Ammon's horn (tissue), 1 donor: Measurements from ENCODE around the gene NFKB2.

Experiments
- DNase-seq: peaks from one replicate; pipeline ENCODE4 v3.0.0-alpha.2; 2016; ENCODE audit warnings: low spot score

Gene NFKB2

DNA sequence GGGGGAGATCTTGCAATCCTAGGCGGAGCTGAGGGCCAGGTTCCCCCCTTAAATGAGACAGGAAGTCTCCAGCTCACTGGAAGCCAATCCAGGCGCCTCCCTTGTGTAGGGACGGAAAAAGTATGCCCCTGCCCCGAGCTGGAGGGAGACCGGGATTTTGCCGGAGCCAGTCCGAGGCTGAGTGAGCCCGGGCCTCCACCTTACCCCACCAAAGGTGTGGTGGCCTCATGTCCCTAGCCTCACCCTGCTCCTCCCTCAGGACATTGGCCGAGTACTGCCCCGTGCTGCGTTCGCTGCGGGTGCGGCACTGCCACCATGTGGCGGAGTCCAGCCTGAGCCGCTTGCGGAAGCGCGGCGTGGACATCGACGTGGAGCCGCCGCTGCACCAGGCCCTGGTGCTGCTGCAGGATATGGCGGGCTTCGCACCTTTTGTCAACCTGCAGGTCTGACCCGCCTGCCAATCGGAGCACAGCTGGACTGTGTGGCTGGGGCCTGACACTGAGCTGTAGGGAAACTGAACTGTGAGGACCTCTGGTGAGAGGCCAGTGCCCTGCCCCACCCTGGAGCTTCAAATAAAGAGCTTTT is 27.1 kb downstream of the NFKB2 start:
- DNase-seq = peak; percentile 82

DNA sequence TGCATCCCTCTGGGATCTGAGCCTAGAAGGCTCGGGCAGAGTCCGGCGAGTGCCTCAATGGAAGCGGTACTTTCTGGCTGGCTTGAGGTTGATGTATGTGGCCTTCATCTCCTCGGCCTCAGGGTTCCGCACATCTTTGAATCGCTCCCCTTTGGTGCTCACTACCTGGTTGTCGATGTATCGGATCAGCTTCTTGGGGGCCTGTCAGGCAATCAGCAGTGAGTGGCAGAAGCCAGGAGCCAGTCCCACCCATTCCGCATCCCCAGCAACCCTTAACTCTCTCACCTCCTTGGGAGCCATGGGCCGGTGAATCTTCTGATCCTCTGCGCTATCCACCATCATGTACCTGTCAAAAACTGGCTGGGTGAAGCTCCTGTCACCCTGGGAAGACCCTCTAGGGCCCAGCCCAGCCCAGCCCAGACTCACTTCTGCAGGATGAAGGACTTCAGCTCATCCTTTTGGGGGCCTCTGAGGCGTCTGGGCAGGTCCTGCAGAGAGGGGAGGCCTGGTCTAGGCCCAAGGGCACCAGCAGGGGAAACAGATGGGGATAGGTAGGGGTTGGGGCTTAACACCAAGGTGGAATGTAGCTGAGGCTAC is 28.0 kb downstream of the NFKB2 start:
- DNase-seq = no peak

DNA sequence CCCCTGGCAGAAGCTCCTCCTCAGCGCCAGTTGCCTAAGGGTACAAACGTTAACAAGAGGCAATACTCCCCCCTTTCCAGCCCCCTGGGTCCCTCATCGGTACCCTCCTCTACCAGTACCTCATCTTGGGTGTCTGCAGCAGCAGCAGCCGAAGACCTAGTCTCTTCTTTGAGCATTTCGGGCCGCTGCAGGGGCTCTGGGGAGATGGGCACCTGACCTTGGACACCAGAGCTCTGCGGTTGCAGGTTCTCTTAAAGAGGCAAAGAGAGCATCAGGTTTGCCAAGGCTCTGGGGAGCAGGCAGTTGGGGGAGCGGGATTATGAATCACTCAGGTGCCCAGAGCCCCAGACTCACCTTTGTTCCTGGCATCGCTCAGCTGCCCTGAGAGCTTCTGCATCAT is 28.6 kb downstream of the NFKB2 start:
- DNase-seq = no peak

DNA sequence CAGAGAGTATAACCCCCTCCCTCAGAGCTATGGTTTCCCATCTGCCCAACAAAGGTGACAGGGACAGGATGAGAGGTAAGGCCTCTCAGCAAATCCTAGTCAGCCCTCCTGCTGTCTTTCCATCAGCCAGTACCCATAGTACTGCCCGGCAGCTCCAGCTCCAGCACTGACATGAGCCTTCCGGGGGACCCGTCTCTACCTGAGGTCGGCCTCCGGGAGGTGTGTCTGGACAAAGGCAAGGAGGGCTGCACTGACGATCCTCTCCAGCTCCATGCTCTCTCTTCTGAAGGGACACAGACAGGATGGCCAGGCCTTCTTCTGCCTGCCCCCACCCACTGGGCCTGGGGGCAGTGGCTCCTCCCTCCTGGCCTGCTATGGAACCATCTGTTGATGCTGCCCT is 29.4 kb downstream of the NFKB2 start:
- no peak for DNase-seq

DNA sequence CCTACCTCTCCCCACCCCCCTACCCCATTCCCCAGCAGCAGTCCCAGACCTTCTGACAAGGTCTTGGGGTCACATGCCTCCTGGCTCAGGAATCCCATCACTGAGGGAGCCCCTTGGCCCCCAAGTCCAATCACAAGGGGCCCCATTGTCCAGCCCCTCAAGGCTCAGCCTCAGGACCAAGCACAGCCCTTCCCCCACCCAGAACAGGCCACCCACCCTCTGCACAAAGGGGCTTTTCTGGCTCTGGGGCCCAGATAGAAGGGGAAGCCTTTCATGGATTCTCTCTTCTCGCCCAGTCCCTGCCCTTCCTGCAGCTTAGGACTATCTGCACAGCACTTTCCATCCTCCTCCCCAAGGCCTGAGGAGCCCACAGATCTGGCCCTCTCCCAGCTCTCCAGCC is 29.9 kb downstream of the NFKB2 start:
- DNase-seq = no peak

DNA sequence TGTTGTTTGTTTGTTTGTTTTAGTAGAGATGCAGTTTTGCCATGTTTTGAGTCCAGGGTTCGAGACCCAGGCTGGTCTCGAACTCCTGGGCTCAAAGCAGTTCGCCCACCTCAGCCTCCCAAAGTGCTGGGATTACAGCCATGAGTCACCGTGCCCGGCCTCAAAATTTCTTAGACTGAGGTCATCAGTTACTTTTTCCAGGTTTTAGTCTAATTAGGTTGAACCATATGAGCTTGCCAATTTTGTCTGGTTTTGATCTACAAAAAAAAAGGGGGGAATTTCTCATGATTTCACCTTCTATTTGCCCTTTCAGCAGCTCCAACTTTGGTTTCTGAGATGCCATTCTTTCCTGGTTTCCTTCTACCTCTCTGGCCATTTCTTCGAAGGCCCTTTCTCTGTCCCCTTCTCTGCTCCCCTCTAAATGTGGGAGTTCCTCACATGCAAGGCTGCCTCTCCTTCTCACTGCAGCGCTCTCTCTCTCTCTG is 31.3 kb downstream of the NFKB2 start:
- DNase-seq = no peak

DNA sequence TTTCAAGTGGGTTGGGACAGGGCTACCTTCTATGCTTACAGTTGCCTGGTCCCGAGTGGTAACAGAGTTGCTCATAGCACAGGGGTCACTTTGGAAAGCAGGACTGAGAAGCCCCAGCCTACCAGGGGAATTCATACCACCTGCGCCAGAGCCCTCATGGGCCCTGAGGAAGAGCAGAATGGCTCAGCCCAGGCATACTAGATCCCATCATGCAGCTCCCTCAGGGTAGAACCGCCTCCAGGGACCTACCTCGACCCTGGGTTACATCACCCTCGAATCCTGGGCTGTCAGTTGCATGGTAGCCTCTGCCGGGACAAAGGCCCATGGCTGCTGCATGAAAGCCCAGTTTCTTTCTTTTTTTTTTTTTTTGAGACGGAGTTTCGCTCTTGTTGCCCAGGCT is 34.0 kb downstream of the NFKB2 start:
- no peak for DNase-seq

DNA sequence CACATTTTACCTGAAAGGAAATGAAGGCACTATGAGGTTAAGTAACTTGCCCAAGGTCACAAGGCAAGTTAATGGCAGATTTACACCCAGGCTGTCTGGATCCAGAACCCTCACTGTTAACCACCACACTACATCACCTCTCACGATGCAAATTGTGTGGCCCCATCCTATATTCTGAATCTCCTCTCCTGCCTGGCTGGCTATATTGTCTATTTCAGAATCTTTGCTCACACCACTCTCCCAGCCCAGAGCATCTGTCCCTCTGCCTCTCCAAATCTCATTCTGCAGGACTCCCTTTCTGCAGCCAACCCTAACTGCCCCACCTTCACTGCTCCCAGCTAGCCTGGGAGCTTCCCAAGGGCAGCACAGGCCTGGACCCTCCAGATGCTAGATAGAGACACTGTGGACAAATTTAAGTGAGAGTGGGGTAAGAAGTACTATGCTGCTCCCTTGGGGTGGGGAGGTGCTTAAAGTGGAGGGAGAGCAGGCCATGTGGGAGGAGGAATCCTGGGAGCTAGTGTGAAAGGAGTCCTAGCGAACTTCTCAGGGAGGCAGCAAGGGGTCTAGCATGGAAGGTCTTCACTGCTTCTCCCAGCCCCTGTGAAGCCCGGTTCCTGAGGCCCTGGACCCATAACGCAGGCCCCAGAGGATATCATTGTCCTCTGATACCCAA is 36.1 kb downstream of the NFKB2 start:
- no peak for DNase-seq

DNA sequence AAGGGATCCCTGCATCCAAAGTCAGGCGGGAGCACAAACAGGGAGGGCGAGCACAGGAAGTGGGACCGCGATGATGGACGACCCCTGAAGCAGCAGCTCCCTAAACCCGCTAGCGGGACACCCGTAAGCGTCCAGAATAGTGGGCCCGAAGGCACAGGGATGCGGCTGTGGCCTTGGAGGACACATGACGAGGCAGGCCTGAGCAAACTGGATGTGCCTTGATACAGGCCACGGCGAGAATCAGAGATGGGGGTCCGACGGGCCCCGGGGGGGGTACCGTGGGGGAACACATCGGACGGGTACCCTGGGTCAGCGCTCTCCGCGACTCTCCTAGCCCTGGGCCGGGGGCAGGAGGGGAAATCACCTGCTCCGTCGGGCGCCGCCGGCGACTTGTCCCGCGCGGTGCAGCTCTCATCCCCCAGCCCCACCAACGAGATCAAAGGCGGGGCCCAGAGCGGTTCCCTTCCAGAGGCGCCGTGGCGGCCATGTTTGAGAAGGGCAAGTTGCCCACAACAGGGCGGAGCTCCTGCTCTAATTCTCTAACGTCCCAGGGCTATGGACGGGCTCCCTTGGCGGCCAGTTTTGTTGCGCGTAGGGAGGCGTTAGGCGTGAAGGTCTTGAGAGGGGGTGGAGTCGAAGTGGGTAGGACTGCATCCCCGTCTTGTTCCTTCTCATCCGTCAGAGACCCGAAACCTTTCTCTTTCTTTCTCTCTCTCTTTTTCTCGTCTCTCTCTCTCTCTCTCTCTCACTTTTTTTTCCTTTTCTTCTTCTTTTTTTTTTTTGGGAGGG is 36.9 kb downstream of the NFKB2 start, which contains the start of gene CUEDC2:
CUEDC2 (minus strand) TSS at position 413 of the 789 bp plus-strand sequence. CDS start 7,386 bp downstream, outside the sequence.
- peak; percentile 97 for DNase-seq

DNA sequence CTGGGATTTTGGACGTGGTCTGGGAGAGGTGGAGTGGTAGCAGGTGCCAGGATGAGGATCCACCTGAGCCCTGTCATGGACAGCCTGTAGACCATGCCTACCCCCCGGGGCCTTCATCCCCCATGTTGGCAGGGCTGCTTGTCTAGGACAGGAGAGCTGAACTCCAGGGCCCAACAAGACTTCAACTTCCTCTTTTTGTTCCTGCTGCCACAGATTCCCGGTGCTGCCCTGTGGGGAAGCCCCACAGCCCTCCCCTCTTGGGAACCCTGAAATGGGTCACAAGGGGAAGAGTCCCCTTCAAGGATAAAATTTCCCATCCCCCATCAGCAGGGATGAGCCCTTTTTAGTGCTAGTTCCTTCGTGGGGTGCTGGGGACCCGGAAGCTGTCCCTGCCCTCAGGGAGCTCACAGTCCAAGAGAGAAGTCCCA is 38.1 kb downstream of the NFKB2 start:
- no peak for DNase-seq

DNA sequence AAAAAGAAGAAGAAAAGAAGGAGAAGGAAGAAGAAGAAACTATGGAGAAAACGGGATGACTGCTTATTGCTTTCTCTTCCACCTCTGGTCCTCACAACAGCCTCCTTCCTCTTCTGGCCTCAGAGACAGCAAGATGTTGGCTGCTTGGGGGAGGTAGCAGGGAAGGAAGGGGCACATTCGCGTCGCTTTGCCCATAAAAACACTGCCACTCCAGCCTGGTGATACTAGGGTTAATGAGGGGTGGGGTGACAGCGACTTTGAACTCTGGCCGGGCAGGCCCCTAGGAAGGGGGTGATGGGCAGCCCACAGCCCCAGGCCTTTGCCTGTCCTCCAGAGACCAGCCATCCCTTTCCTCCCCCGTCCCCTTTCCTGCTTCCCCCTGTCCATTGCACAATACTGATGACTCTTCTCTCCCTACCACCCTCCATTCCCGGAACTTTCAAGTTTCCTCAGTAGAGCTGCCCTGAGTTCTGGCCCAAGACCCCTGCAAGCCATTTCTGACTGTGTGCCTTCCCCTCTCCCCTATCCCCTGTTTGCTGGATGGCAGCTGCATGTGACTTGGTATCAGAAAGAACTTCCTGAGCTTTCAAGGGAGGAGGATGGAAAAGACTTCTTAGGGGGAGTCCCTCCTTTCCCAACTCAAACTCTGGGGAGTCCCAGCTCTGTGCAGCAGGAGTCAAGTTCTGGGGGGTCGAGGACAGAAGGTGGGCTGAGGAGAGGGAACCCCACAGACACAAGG is 39.1 kb downstream of the NFKB2 start:
- DNase-seq = no peak

DNA sequence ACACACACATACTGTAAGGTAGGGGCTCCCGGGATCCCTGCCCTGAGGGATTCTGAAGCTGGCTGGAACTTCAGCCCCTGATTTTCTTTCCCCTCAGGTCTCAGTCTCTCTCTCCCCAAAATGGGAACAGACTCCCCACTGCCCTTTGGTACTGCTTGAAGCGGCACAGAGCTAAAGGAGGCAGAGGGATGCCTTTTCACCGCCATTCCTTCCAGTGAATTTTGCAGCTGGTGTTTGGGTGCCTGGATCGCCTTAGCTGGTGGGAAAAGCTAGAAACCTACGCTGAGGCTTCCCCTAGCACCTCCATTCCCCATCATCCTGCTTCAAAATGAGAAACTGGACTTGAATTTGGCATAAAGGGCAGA is 39.6 kb downstream of the NFKB2 start:
- no peak for DNase-seq

DNA sequence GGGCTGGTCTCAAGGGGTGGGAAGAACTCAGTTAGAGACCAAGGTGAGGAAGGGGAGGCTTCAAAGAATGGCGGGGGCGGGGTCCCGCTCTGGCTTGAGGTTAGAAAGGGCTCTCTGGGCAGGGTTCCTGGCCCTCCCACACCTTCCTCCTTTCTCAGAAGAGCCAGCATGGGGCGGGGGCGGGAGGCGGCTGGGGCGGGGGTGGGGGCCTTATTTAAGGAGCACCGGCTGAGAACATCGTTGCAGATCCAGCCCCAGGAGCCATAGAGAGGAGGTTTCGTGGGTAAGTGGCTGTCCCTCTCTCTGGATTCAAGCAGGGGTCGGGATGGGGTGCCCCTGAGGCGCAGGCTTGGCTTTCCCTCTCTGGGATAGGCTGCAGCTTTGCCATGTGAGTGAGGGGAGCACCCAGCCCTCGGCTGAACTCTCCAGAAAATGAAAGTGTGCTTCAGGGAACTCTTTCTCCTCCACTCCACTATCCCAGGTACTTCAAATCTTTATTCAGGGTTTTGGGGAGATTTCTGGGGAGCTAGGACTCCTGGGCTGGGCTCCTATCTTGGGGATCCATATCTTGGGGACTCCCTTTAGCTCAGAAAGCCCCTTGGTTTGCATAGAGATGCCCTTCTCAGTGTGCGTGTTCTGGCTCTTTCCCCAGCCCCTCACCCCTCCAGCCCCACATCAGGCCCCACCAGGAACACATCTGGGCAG is 40.2 kb downstream of the NFKB2 start:
- no peak for DNase-seq

DNA sequence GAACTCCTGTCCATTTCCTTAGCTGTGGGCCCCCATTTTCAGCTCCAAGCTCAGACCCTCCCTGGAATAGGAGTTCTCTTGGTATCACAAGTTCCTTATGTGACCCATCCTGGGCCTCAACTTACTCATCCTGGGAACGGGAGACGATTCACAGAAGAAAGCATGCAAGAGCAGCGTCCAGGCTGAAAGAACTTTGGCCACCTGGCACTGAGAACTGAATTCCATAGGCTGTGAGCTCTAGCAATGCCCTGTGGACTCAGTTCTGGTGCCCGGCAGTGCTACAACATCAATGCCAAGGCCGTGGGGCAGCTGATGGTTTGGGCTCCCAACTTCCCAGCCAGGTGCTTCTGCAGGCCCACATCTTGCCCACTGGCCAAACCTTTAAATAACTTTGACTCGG is 40.8 kb downstream of the NFKB2 start:
- no peak for DNase-seq

DNA sequence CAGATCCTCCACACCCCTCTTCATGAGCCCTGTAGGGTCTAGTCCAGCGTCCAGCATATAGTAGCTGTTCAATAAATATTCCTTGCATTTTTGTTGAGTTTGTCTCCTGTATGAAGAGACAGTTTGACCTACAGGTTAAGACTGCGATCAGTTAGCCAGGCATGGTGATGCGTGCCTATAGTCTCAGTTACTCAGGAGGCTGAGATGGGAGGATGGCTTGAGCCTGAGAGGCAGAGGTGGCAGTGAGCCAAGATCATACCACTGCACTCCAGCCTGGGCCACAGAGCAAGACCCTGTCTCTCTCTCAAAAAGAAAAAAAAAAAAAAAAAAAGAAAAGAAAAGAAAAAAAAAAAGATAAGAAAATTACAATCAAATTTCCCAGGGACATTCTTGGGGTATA is 42.0 kb downstream of the NFKB2 start:
- no peak for DNase-seq

DNA sequence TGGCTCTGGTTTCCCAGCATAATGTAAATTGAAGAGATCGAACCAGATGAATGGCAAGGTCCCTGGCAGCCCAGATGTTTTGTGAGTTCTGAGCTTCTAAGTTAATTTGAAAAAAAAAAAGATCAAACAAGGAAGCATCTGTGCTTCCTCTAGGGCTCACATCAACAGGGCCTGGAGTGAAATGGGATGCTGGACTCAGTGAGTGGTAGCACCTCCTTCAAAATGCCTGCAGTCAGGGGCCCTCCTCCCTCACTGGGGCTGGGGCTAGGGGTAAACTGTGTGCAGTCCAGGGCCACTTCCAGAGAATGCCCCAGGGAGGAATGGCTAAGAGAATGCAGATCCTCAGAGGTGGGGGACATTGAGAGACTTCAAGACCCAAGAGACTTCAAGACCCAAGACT is 42.9 kb downstream of the NFKB2 start:
- no peak for DNase-seq

DNA sequence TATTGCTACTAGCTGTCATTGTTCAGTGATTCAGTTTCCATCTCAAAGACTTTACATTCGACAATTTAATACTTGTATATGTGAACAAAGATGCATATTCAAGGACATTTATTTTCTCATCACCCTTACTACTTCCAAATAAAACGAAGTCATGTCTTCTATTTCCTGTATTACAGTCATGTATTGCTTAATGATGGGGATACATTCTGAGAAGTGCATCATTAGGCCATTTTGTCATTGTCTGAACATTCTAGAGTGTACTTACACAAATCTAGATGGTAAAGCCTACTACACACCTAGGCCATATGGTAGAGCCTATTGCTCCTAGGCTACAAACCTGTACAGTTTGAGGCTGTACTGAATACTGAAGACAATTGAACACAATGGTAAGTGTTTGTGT is 49.3 kb downstream of the NFKB2 start:
- DNase-seq = no peak

DNA sequence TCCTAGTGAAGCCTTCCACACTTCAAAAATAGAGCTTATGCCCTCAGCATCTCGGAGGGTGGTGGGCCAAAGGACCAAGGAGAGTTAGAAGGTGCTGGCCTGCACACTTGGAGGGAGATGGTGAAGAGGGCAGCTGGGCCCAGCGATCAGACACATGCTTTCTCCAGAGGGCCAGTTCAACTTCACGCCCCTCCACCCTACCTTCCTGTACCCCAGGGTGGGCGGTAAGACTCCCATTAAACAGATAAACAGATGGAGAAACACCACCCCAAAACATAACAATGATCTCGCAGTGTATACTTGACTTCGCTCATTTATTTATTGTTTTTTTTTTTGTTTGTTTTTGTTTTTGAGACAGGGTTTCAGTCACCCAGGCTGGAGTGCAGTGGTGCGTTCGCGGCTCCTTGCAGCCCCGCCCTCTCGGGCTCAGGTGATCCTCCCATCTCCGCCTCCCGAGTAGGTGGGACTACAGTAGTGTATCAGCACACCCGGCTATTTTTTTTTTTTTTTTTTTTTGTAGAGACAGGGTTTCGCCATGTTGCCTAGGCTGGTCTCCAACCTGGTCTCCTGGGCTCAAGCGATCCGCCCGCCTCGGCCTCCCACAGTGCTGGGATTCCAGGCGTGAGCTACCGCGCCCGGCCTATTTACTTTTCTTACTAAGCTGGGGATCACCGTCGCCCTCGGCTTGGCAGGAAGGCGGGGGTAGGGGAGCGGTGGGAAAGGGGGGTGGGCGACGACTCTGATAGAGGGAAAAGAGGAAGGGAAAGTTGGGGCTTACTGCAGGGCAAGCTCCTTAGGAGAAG is 54.0 kb downstream of the NFKB2 start:
- peak; percentile 63 for DNase-seq

DNA sequence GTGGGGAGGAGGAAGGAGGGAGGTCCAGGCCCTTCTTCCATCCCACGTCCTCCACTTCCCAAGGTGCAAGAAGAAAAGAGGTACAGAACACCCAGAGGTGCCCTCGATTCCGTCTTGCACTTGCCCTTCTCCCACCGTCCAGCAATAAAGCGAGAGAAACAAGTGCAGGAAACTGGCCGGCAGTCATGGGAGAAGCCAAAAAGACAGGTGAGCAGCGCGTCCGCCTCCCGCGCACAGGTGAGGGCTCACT is 54.5 kb downstream of the NFKB2 start:
- DNase-seq = peak; percentile 44

DNA sequence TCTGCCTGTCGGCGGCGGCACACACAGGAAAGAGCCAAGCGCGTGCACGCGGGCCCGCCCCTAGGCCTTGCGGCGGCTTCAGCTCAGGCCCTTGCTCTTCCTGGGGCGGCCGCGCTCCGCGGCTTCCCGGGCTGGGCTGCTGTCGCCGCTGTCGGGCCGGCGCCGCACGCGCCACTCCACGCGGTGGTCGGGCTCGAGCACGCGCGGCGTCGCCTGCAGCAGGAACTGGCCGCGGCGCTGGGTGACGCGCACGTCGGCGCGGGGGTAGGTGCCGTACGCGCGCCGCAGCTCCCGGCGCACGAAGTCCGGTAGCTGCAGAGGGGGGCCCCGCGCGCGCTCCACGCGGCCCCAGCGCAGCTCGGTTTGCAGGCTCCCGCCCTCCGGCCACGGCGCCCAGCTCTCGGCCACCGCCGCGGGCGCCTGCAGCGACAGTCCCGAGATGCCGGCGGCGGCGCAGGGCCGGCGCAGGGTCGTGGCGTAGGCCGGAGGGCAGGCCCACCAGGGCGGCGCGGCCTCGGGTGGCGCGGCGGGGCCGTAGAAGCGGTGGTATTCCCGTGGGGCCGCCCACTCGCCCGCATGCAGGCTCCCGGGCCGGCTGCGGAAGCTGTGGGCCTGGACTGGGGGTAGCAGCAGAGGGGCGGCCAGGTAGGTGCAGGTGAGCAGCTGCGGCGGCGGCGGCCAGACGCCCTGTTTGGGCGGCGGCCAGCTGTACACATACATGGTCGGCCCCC is 55.0 kb downstream of the NFKB2 start:
- peak; percentile 90 for DNase-seq
